Measurements from ENCODE around the gene SUPT20H.
"Not testable (repeated sequence)": the region's sequence is repeated elsewhere in the genome, so short reads cannot be mapped to it uniquely, and the experiment has no call there.

Gene SUPT20H

DNA sequence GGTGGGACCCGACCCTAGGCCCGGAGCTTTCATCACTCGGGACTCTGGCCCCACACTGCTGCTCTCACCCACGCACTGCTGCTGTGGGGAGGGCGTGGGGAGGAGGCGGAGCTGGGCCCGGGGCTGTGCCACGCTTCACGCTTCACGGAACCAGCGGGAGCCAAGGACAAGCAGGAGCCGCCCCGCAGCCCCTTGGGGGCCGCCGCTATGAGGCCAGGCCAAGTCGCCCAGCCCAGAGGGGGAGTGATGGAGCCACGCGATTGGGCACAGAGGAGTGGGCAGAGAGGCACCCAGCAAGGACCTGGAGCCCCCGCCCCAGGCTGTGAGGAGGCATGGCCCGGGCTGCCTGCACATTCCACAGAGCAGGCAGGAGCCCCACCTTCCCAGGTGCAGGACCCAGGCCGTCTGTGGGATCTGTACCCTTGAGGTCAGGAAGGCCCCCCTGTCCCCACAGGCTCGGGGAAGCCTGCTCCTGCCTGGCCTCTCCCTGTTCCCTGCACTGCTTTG, 10.2 kb upstream of the SUPT20H start:
- no peak for DNase-seq

DNA sequence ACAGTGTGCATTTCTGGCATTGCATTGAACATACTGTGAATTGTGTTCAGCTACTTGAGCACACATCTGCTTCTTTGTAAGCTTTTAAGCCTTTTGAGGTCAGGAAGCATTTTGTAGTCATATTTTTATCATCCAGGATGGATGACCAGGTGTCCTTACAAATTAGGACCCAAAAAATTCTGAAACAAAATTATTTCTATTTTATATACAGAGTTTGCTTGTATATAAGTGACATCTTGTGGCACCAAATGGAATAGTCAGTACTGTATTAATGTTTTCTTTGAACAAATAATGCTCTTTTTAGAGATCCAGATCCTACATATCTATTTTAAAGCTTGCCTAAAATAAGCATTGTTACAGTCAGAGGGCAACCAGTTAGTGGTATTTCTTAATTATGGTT, 9.5 kb upstream of the SUPT20H start:
- DNase-seq: no peak

DNA sequence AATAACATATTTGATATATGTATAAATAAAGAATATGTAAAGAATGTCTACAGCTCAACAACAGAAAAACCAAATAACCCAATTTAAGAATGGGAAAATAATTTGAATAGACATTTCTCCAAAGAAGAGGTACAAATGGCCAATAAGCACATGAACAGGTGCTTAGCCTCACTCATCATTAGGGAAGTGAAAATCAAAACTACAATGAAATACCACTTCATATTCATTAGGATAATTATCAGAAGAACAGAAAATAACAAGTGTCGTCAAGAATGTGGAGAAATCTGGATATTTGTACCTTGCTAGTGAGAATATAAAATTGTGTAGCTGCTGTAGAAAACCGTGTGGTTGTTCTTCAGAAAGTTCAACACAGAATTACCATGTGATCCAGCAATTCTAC, 8.4 kb upstream of the SUPT20H start:
- no peak for DNase-seq

DNA sequence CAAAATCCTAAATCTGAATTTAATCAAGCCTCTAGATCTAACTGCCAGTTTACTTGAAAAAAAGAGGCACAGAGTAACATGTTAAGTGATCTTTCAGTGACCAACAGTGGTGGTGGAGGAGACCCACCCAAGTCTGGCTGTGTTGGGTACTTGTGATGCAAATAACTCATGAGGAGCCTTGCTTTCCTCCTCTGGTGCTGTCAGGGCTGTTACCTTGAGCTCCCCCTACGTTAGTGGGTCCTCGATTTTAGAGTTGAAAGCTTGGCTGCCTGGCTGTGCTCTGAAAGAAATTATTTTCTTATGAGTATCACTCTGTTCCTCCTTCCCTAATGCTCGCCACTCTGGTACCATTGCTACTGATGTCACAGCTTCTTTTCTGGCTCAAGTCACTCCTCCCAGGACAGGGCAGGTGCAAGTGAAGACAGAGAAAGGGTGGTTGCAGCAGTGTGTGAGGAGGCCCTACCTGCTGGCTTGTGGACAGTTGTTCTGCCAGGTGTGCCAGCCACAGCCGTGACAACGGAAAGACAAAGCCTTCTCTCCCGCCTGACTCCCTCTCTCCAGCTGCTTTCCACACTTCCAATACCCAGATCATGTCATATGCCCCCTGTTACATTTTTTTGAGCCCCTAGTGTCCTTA, 6.5 kb upstream of the SUPT20H start:
- DNase-seq: no peak

DNA sequence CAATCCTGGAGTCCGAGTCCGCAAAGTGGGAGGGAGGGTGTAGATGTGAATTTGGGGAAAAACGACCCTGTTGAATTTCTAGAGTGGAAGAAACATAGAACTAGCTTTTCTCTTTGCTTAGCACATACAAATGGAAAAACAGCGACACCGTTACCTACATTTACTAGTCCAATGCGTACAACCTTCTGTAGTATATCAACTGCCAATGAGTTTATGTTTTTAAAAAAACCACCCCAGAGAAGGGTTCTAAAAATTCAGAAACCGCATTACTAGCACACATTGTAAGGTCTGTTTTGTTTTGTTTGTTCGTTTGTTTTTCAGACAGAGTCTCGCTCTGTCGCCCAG, 332 bp upstream of the SUPT20H start:
- DNase-seq: no peak

DNA sequence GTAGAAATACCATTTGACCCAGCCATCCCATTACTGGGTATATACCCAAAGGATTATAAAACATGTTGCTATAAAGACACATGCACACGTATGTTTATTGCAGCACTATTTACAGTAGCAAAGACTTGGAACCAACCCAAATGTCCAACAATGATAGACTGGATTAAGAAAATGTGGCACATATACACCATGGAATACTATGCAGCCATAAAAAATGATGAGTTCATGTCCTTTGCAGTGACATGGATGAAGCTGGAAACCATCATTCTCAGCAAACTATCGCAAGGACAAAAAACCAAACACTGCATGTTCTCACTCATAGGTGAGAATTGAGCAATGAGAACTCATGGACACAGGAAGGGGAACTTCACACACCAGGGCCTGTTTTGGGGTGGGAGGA, 3.3 kb downstream of the SUPT20H start:
- not testable (repeated sequence) for DNase-seq

DNA sequence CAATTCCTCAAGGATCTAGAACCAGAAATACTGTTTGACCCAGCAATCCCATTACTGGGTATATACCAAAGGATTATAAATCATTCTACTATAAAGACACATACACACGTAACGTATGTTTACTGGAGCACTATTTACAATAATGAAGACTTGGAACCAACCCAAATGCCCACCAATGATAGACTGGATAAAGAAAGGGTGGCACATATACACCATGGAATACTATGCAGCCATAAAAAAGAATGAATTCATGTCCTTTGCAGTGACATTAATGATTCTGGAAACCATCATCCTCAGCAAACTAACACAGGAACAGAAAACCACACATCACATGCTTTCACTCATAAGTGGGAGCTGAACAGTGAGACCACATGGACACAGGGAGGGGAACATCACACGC, 6.4 kb downstream of the SUPT20H start:
- DNase-seq: not testable (repeated sequence)

DNA sequence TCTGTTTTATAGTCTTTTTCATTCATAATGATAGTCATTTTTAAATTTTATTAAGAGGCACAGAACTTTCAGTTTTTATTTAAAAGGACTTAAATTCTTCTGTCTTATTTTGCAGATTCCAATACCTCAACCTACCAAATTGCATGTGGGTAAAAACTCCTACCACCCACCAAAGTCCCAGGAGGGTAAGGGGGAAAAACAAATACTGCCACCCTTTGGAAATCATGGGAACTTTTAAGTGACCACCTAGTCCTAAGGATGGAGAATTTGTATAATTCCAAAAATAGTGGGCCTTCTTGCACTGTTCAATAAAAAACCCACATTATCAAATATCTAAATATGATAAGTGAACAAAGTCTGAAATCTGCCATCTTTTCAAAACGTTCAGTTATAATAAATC, 9.7 kb downstream of the SUPT20H start:
- DNase-seq: no peak

DNA sequence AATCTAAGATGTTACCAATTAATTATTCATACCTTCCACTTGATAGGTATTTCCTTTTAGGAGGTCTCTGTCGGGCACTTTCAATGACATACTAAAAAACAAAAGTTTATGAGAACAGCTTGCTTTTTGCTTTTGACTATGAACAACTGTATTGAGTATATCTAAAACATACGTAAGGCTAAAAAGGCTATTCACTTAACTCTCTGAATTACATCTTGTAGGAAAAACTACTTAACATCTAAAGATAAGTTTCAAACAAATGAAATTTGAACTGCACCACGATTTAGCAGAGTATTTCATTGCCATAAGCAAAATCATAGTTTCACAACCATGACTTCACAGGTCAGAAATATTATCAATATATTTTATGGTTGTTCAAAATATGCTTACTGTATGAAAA, 11.6 kb downstream of the SUPT20H start:
- DNase-seq: no peak

DNA sequence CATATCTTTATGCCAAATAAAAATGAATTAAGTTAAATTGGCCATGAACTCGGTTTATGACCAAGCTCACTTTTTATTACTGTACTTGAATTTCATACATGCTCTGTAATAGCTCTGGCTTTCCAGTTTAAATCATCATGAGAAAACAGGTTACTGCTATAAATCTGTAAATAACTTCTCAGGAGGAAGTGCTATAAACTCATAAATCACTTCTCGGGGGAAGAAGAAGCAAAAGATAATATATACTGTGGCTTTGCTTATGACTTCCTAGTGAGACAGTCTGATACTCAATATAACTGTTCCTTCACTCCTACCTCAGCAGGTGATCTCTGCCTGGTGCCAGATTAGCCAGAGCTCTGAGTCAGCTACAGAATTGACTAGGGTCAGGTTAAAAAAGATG, 12.5 kb downstream of the SUPT20H start:
- no peak for DNase-seq

DNA sequence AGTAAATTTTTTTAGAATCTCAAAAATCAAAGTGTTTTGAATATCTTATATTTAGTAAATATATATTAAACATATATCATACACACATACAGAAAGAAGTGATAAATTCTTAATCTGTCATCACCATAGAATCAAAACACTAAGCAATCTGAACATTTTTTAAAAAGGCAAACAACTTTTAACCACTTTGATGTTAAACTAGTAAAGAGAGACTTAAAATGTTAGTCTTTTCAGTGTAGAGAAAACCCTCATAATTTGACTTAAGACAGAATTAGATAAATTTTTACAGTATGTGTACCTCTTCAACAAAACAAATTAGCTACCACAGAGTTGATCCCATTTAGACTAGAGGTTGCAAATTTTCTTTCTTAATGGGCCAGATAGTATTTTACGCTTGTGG, 13.4 kb downstream of the SUPT20H start:
- DNase-seq: no peak

DNA sequence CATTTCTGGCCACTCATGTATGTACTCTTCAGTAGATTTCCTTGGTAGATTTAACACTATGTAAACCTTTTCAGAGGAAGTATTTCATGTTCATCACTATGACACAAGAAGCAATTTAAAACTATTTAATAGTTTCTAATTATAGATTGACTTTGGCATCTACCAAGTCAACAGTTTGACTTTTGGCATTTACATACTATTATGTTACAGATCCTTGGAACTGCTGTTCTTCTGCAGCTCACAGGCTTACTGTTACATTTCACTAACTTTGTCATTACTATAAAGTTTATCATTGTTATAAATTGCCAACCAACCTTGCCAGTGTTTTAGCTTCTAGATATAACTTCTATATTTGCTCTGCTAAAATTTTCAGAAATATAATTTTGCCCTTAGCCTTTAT, 18.7 kb downstream of the SUPT20H start:
- no peak for DNase-seq

DNA sequence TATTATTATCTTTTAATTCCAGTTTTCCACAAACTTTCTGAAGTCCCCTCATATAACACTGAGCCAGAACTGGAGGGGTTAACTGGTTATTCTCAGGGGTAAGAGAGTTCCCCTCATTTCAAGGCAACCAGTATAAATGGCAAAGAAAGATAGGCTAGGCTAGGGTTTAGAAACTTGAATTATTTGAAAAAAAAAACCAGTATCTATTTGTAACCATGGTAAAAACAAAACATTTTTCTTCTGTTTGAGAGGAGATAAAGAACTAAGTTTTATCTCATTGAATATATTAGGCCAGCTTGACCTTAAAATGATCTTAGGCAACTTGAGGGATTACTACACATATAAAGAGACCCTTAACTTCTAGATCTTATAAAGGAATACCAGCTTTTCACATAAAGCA, 19.6 kb downstream of the SUPT20H start:
- no peak for DNase-seq

DNA sequence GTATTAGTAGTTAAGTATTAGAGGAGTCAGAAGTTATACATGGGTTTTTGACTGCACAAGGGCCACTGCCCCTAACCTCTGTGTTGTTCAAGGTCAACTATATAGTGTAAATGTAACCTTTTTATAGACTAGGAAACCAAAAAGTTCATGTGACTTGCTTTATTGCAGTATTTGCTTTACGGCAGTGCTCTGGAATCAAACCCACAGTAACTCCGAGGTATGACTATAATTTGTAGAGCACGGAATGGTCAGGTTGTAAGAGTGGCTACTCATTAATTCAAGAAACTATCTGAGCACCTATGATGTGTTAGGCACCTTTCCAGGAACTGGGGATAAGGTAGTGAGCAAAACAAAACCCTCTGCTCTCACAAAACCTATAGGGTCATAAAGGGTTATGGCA, 22.2 kb downstream of the SUPT20H start:
- DNase-seq: no peak

DNA sequence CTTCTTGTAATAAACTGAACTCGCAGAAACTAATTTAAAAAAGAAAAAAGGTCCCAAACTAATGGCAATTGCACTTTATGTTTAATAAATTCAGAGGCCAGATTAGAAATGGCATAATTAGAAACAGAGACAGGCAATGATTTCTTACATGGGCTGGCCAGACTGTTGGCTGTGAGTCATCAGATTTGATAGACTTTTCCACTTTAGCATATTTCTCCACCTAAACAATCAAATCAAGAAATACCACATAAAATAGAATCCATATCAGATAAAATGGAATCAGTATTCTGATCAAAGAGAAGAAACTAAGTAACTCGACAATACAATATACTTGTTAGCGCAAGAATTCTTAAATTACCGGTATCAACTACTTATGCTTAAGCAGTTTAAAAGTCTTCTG, 29.9 kb downstream of the SUPT20H start:
- no peak for DNase-seq

DNA sequence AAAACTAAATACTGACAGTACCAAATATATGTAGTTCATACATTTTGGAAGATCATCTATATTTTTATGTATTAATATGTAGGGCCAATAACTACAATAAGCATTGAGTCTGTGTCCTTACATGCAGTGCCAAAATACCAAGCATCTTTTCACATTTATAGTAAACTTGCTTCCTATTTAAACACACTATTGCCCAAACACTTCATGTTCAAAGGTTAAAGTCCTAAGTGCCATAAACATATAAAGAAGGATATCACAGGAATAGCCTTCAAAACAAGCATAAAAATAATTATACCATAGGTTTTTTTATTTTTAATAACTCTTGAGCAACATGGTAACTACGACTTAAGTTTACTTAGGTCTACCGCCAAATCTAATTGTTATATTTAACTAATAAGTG, 31.8 kb downstream of the SUPT20H start:
- DNase-seq: no peak

DNA sequence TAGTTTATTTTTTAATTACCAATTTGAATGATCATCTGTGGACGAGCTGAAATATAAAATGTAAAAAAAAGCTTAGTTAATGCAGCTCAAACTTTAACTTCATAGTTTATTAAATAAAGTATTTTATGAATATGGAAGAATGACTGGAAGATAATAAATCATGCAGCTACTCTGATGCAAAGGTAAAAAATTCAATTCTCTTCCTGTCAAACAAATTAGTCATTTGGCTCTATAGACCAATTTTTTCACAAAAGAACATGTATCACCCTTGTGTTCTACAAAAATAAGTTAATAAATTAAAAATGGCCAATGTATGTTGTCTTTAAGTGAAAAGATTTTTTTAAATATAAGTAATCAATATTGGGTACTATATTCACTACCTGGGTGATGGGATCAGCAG, 32.7 kb downstream of the SUPT20H start:
- no peak for DNase-seq

DNA sequence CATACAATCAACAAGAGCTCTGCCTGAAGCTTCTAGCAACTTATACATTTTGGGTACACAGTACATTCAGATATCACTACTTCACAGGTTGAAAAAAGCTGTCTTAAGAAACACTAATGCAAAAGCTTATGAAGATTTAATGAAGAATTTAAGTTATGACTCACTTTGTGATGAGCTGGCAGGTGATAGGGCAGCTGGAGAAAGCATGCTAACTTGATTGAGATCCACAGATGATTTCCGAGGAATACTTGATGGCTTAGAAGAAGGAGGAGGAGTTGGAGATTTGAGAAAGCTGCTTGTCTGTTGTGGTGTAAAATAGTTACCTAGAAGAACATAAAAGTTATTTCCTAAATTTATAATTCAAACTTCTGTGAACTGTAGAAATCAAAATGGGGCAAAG, 35.6 kb downstream of the SUPT20H start:
- no peak for DNase-seq

DNA sequence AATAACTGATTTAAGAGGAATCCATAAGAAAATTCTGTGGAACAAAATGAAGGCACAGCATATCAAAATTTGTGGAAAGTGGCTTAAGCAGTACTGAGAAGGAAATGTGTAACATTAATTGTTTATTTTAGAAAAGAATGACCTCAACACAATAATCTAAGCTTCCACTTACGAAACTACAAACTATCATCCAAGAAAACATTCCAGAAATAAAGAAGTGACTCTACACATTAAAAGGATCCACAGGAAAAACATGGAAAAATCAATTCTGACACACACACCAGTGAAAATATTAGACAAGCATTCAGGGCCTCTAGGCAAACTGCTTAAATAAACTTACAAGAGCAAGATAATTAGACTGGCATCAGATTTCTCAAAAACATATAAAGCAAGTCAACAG, 44.9 kb downstream of the SUPT20H start:
- no peak for DNase-seq

DNA sequence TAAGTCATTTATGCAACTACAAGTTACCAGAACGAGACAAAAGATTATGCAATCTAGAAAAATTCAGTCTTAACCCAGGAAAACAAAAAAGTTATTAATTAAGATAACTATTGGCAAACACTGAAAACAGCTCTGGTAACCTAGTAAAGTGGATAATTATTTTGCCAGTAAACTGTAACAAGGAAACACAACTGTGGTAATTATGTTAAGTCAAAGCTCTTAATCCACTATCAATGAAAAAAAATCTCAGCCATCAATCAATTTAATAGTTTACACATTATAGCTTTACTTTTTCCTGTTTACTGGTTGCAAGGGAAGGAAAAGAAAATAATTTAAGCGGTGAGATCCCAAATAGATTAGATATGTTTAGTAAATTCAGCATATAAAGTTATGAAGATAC, 47.7 kb downstream of the SUPT20H start:
- no peak for DNase-seq

DNA sequence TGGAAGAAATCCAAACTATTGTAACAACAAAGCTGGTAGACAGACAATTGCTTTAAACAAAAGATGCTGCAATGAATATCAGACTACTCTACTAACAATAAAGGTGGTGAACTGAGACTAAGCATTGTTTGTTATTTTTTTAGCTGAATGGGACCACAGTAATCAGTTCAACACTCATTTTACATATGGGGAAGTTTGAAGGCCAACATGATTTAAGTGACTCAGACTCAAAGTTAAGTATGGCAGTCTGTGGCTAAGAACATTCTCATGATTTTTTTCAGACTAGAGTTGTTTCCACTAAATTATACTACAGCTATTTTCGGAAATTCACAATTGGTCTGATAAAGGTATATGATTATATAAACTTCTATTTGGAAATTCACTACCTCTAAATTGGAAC, 48.5 kb downstream of the SUPT20H start:
- DNase-seq: no peak

DNA sequence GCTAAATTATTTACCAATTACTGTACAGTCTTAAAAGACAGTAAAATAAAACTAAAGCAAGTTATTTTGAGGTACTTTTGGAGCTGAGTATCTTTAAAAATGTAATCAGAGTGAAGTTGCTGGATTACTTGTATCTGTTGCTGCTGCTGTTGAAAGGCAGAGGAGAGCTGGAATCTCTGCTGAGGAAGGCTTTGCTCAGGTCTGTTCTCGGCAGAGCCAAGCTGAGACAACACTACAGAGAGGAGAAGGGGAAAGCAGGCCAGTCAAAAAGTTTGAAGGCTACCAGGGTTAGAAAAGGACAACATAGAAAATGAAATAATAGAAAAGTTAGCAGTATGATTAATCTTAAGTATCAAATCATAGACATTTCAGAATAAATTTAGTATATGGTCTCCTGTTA, 49.1 kb downstream of the SUPT20H start:
- no peak for DNase-seq

DNA sequence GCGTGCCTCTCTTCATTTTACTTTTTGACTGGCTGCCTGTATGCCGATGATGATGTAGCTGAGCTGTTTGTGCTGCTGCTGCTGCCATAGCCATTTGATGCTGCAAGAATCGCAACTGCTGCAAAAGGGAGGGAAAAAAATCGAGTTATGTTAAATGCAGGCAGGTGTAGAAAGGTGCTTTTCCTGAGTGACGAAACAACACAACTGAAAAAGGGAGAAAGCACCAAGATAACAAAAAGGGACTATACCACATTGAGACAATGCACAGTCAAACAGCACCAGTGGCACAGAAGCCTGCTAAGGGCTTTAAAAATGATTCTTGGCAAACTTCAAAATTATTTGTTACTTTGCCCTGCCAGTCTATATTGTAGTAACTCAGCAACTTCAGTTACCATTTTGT, 49.8 kb downstream of the SUPT20H start:
- DNase-seq: no peak

DNA sequence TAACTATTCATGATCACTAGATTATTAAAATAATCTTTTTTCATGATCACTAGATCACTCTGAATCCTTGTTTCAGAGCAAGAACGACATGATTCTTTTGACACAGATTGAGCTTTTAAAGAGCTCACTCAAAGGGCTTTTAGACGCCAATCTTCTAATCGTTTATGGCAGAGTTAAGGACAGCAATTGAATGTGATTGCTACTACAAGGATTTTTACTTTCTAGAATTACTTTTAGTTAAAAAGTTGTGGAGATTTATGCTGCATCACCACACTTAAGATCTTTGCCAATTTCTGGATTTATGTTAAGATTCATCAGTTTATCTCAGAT, 57.6 kb downstream of the SUPT20H start:
- no peak for DNase-seq

DNA sequence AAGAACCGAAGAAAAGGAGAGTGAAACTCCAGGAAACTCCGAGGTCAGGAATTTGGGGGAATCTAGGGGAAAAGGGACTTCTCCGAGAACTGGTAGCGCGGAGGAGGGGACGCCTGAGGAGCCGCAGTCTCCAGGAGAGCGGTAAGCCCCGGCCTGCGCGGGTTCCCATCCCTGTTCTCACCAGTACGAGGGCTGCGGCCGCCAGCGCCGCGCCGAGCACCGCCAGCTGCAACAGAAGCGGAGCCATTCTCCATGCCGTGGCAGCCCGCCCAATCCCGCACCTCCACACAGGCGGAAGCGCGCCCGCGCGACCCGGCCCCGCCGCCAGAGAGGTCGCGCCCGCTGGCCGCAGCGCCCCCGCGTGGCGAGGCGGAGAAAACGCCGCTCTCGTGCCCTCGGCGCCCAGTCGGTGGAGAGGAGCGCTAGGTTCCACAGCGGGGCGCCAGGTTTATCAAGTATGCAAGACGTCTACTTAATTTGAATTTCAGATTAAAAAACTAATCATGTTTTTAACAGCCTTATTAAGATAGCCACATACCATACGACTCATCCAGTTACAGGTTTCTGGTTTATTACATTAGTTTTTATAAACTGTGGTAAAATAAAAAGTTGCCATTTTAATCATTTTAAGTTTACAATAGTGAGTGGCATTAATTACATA, 60.3 kb downstream of the SUPT20H start, which contains the start of gene ALG5:
Gene ALG5, minus strand, starts transcription at position 287 of the 661 bp plus-strand sequence. Its CDS starts 40 bp downstream, at position 247.
- peak in 13 of 14 donors; percentile 63 to 95 (median 85) for DNase-seq

All from C1 segment of cervical spinal cord (tissue), 14 donors.